B cell (primary cell): ENCODE measurements around the gene SLC25A34. TPM values are rescaled to one million over a fixed set of nuclear protein-coding genes. Genes with fewer than 3 reads are reported as not detected.

Experiments
- ATAC-seq: fragments of 200-7000 bp; cut with Tn5 transposase; one replicate; pipeline ENCODE4 v1.10.0; 2021; ENCODE audit warnings: low read depth, mild to moderate bottlenecking, moderate number of reproducible peaks, moderate library complexity
- CTCF ChIA-PET: fragments of 350-600 bp; sonication (Branson Sonifier 250); formaldehyde crosslinking; loops from one replicate; lab custom pipeline; 2021; ENCODE audit warnings: antibody characterized with exemption, inconsistent platforms; lab: Charles Lee
- POLR2A ChIA-PET: fragments of 350-600 bp; sonication (Branson Sonifier 250); formaldehyde crosslinking; loops from one replicate; lab custom pipeline; 2021; ENCODE audit warnings: antibody characterized with exemption; lab: Charles Lee
- DNase-seq: peaks from one replicate; pipeline ENCODE4 v3.0.0; 2013
- H2AFZ ChIP-seq: 2 replicates; pipeline ENCODE4 v1.6.1; 2012; ENCODE audit warnings: mild to moderate bottlenecking, low read depth, low read length; ENCODE audit not compliant: insufficient read depth, poor library complexity, severe bottlenecking
- H3K27ac ChIP-seq, 2 donors: 1 replicate in 1 of 2; 2 replicates in 1 of 2; pipeline ENCODE4 v1.5.1; 2012 to 2013; ENCODE audit warnings: low read length in 2 of 2, mild to moderate bottlenecking in 2 of 2, moderate library complexity in 1 of 2
- H3K27me3 ChIP-seq, 4 experiments: fragments of 200-600 bp in 1 of 4; sonication (generic) in 1 of 4; replicated peaks in 1 of 4; 1 replicate in 2 of 4; 2 replicates in 2 of 4; pipeline versions ENCODE4 v1.6.1 to v1.7.0; 2013 to 2016; ENCODE audit warnings: low read length in 3 of 4, mild to moderate bottlenecking in 2 of 4, mixed read lengths in 1 of 4, moderate library complexity in 1 of 4; ENCODE audit not compliant: insufficient read depth in 4 of 4, control insufficient read depth in 3 of 4; ENCODE audit errors: control extremely low read depth in 1 of 4
- H3K36me3 ChIP-seq, 2 experiments: replicated peaks in 1 of 2; 1 replicate in 1 of 2; 2 replicates in 1 of 2; pipeline versions ENCODE4 v1.6.1 to v1.7.1; 2013; ENCODE audit warnings: low read length in 1 of 2; ENCODE audit not compliant: insufficient read depth in 2 of 2, control insufficient read depth in 1 of 2; ENCODE audit errors: control extremely low read depth in 1 of 2, extremely low read depth in 1 of 2
- H3K4me1 ChIP-seq, 2 donors: fragments of 200-600 bp in 1 of 2; sonication (generic) in 1 of 2; 1 replicate in 1 of 2; 2 replicates in 1 of 2; pipeline versions ENCODE4 v1.5.1 to v1.6.1; 2013 to 2017; ENCODE audit warnings: low read length in 2 of 2; ENCODE audit not compliant: control insufficient read depth in 2 of 2, insufficient read depth in 2 of 2
- H3K4me2 ChIP-seq: replicated peaks from 2 replicates; pipeline ENCODE3; 2012; ENCODE audit warnings: mild to moderate bottlenecking, low read depth, low read length; ENCODE audit not compliant: poor library complexity, severe bottlenecking
- H3K4me3 ChIP-seq, 5 experiments: fragments of 200-600 bp in 1 of 5; sonication (generic) in 1 of 5; 1 replicate in 3 of 5; 2 replicates in 2 of 5; pipeline versions ENCODE4 v1.5.1 to v1.7.0; 2011 to 2016; ENCODE audit warnings: low read length in 4 of 5, mild to moderate bottlenecking in 4 of 5, low read depth in 2 of 5, control low read depth in 1 of 5, moderate library complexity in 1 of 5; ENCODE audit not compliant: insufficient read depth in 1 of 5; ENCODE audit errors: control extremely low read depth in 1 of 5, extremely low read depth in 1 of 5
- H3K79me2 ChIP-seq: fragments of 200-600 bp; sonication (generic); one replicate; pipeline ENCODE4 v1.6.0; 2016; ENCODE audit warnings: low read length; ENCODE audit not compliant: control insufficient read depth, insufficient read depth
- H3K9ac ChIP-seq: fragments of 200-600 bp; sonication (generic); 2 replicates; pipeline ENCODE4 v1.6.1; 2017; ENCODE audit warnings: mild to moderate bottlenecking, low read length, moderate library complexity
- H3K9me3 ChIP-seq, 3 donors: one replicate each; pipeline versions ENCODE4 v1.6.1 to v1.7.1; 2013; ENCODE audit warnings: low read length in 2 of 3; ENCODE audit not compliant: control insufficient read depth in 2 of 3, insufficient read depth in 1 of 3; ENCODE audit errors: control extremely low read depth in 1 of 3
- H4K20me1 ChIP-seq: 2 replicates; pipeline ENCODE4 v1.6.0; 2012; ENCODE audit warnings: mild to moderate bottlenecking, low read length; ENCODE audit not compliant: insufficient read depth, control insufficient read depth, poor library complexity, severe bottlenecking
- H3K27ac Mint-ChIP-seq: one replicate; pipeline ENCODE4 v1.8.0; 2021; ENCODE audit warnings: mixed read lengths
- H3K27me3 Mint-ChIP-seq: one replicate; pipeline ENCODE4 v1.8.0; 2021; ENCODE audit warnings: mixed read lengths
- H3K4me1 Mint-ChIP-seq: one replicate; pipeline ENCODE4 v1.8.0; 2021; ENCODE audit warnings: mixed read lengths
- H3K4me3 Mint-ChIP-seq: one replicate; pipeline ENCODE4 v1.8.0; 2021; ENCODE audit warnings: mixed read lengths
- H3K9me3 Mint-ChIP-seq: one replicate; pipeline ENCODE4 v1.8.0; 2022; ENCODE audit warnings: mixed read lengths; ENCODE audit not compliant: insufficient read depth
- CTCF ChIP-seq: fragments of 200-600 bp; IDR thresholded peaks from one replicate; pipeline ENCODE4 v1.8.0; 2022; ENCODE audit warnings: antibody characterized with exemption, mild to moderate bottlenecking
- EZH2 ChIP-seq: IDR thresholded peaks from 2 replicates; pipeline ENCODE4 v1.6.1; 2012; ENCODE audit warnings: borderline replicate concordance, low read depth, mild to moderate bottlenecking, moderate library complexity, low read length; ENCODE audit not compliant: insufficient read depth, poor library complexity, severe bottlenecking
- WGBS: methylation state at CpG from one replicate; pipeline ENCODE4 v1.1.5; 2013; ENCODE audit warnings: missing lambda C conversion rate; ENCODE audit not compliant: insufficient coverage; 5-methylcytosine and 5-hydroxymethylcytosine counted together
- intact Hi-C: fragments of 100-400 bp; cut with micrococcal nuclease; formaldehyde crosslinking; loops from one replicate; pipeline ENCODE4 v1.10.0; 2022
- polyA plus RNA-seq: library from polyadenylated mRNA; depleted of rRNA; stranded (reverse); fragments of >200 nt; gene quantifications from 2 replicates; pipeline ENCODE4 v1.2.3, GENCODE V29; 2012
- total RNA-seq, 2 donors: library from RNA; stranded (reverse); fragments of 120-200 nt in 1 of 2; gene quantifications; 1 replicate in 1 of 2; 2 replicates in 1 of 2; pipeline versions ENCODE4 v1.2.3 to v1.2.4, GENCODE V29; 2013 to 2022

SLC25A34 gene
- total and polyA plus RNA-seq, 2 donors (not counting 1 experiment from before 2014, with no cell fraction given): 4.6 to 5.4 TPM

- ATAC-seq (no peak), DNase-seq (no peak)
- peaks cover 43% of the 10 kb centered on the region for H4K20me1 ChIP-seq
- Mint-ChIP-seq H3K27ac (no peak overlapping the region), H3K27me3 (no peaks in the 10 kb centered on the region), H3K4me1 (peaks cover 3% of the 10 kb centered on the region), H3K9me3 (no peaks in the 10 kb centered on the region), H3K4me3 (no peak overlapping the region)
- peaks cover 16% of the 10 kb centered on the region for H3K79me2 ChIP-seq
- peaks cover 0 to 69% of the 10 kb centered on the region in 2 experiments for H3K36me3 ChIP-seq
- H3K9ac ChIP-seq: no peak overlapping the region
- no peak overlapping the region for H3K4me2 ChIP-seq
- ChIA-PET CTCF (interaction anchor here (1.4 kb wide), 1 partner anchor 139 kb away, joined by 4 read pairs; no protein-coding TSS in a partner anchor), POLR2A (no interaction called here)
- no peak overlapping the region for H2AFZ ChIP-seq
- no peak for TF ChIP-seq CTCF
- no peak for TF ChIP-seq EZH2
- 97% methylated on average over 8 of the region's 8 CpGs for WGBS
- no peaks in the 10 kb centered on the region for H3K4me1 ChIP-seq
- intact Hi-C loops: no loop called here
- H3K27me3 ChIP-seq: no peaks in the 10 kb centered on the region
- H3K9me3 ChIP-seq: no peaks in the 10 kb centered on the region
- H3K27ac ChIP-seq: no peak overlapping the region
- H3K4me3 ChIP-seq: no peak overlapping the region
These were observed 17.9 kb upstream of the SLC25A34 start for GRCh38 chr1:15718199-15718601.

DNA sequence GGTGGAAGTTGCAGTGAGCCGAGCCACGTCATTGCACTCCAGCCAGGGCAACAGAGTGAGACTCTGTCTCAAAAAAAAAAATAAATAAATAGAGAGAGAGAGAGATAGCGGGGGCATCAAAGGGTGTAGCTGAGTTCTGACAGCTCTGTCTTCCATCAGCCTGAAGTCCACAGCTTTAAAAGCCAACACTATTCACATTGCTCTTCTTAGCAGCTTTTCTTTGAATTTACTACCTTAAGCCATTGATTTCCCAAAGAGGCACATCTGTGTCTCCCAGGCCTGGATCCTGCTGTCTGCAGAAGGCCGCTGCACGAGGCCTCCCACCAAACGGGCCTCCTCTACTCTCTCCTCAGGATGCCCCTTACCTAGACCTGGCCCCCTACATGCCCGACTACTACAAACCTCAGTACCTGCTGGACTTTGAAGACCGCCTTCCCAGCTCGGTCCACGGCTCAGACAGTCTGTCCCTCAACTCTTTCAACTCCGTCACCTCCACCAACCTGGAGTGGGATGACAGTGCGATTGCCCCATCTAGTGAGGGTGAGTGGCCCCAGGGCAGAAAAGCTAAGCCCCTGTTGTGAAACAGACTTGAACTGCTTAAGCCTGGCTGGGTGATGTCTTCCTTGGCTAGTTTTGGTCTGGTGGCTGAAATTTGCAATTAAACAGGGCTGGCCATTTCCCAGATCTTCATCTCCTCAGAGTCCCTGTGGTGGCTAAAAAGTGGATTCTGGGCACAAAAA lies 16.5 kb upstream of the SLC25A34 start:
- POLR2A ChIA-PET: interaction anchor here (0.6 kb wide), 1 partner anchor 81 kb away, joined by 4 read pairs; no protein-coding TSS in a partner anchor
- intact Hi-C loops: no loop called here
- Histone ChIP-seq H3K27ac (no peak overlapping the region), H3K4me1 (no peaks in the 10 kb centered on the region), H3K79me2 (peaks cover 16% of the 10 kb centered on the region), H3K4me2 (no peak overlapping the region), H3K27me3 (no peaks in the 10 kb centered on the region), H3K9me3 (no peaks in the 10 kb centered on the region), H4K20me1 (peaks cover 34% of the 10 kb centered on the region), H3K4me3 (no peak overlapping the region), H3K9ac (no peak overlapping the region), H3K36me3 (peaks cover 0 to 73% of the 10 kb centered on the region in 2 experiments), H2AFZ (no peak overlapping the region)
- H3K9me3 Mint-ChIP-seq: no peaks in the 10 kb centered on the region
- CTCF ChIA-PET: interaction anchor here (1.0 to 1.5 kb wide), 3 partner anchors 22 to 140 kb away, joined by 3 to 5 read pairs (median 4); no protein-coding TSS in a partner anchor
- DNase-seq (no peak), ATAC-seq (no peak)
- no peaks in the 10 kb centered on the region for H3K27me3 Mint-ChIP-seq
- H3K4me3 Mint-ChIP-seq: no peak overlapping the region
- peaks cover under 1% of the 10 kb centered on the region for H3K4me1 Mint-ChIP-seq
- 92% methylated on average over 6 of the region's 12 CpGs for WGBS
- H3K27ac Mint-ChIP-seq: no peak overlapping the region
- TF ChIP-seq EZH2 (no peak), CTCF (no peak)
